T-helper 1 cell treated with Interleukin-12 subunit alpha and Interleukin-12 subunit beta and Interleukin-4 antibody, amounts not matched to agents 30 μg/mL and 1 μg/mL, for 36 hours (primary cell): Measurements from ENCODE around the gene CHCHD6.

ENCODE experiments used
- H3K27ac Mint-ChIP-seq: one replicate; pipeline ENCODE4 v1.8.0; 2021; ENCODE audit warnings: mild to moderate bottlenecking, mixed read lengths
- H3K27me3 Mint-ChIP-seq: one replicate; pipeline ENCODE4 v1.8.0; 2021; ENCODE audit warnings: low read depth, mixed read lengths
- H3K36me3 Mint-ChIP-seq: one replicate; pipeline ENCODE4 v1.8.0; 2021; ENCODE audit warnings: low read depth, mixed read lengths
- H3K4me1 Mint-ChIP-seq: one replicate; pipeline ENCODE4 v1.8.0; 2021; ENCODE audit warnings: low read depth, mixed read lengths
- H3K4me3 Mint-ChIP-seq: one replicate; pipeline ENCODE4 v1.8.0; 2021; ENCODE audit warnings: mild to moderate bottlenecking, moderate library complexity, mixed read lengths
- H3K9me3 Mint-ChIP-seq: one replicate; pipeline ENCODE4 v1.8.0; 2021; ENCODE audit warnings: mixed read lengths

Gene CHCHD6

DNA sequence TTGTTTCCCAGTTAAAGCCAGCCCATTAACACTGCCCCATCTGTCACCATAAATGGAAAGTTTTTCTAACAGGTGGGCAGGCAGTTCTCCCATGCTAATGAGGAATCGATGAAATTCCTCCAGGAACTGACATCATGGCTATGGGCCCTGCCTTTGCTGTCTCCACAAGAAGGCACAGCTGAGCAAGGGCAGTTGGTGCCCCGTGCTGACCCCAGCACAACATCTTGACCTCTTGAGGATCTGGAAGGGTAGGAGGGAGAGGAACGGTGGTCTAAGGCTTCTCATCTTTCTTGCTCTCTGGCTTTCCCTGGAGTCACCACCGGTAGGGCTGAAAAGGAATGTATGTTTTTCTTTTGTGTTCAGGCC lies 46.7 kb downstream of the CHCHD6 start:
- no peaks in the 10 kb centered on the region for H3K4me1 Mint-ChIP-seq
- no peaks in the 10 kb centered on the region for H3K27me3 Mint-ChIP-seq
- H3K9me3 Mint-ChIP-seq: no peaks in the 10 kb centered on the region
- no peak overlapping the region for H3K4me3 Mint-ChIP-seq
- H3K36me3 Mint-ChIP-seq: no peaks in the 10 kb centered on the region
- H3K27ac Mint-ChIP-seq: no peak overlapping the region

DNA sequence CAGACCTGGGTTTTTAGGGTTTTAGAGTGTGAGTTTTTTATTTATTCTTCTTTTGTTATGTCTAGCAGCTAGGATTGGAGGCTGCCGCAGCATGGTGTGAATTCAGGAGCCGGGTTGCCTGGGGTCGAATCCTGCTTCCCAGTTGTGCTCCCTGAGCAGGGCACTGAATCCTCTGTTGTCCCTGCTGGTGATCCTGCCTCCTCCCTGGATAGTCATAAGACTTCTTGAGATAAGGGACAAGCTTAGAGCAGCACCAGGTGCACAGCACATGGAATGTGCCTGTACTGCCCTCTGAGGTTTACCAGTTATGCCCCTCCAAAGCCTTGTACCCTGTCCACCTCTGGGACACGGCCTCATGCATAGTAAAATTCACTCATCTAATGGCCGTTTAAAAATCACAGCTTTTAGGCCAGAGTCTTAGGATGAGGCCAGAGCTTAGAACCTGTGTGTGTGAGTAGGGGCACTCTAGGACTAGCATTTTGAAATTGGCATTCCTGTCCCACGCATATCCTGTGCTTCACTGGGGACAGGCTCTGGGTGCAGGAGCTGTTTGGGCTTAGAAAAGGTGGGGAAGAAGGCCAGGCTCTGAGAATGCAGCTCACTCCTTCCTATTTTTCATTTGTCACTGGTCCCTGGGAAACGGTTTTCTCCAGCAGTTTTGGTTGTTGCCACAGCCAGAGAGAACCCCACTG lies 47.7 kb downstream of the CHCHD6 start:
- Mint-ChIP-seq H3K9me3 (no peaks in the 10 kb centered on the region), H3K36me3 (no peaks in the 10 kb centered on the region), H3K27ac (no peak overlapping the region), H3K27me3 (no peaks in the 10 kb centered on the region), H3K4me1 (no peaks in the 10 kb centered on the region), H3K4me3 (no peak overlapping the region)

DNA sequence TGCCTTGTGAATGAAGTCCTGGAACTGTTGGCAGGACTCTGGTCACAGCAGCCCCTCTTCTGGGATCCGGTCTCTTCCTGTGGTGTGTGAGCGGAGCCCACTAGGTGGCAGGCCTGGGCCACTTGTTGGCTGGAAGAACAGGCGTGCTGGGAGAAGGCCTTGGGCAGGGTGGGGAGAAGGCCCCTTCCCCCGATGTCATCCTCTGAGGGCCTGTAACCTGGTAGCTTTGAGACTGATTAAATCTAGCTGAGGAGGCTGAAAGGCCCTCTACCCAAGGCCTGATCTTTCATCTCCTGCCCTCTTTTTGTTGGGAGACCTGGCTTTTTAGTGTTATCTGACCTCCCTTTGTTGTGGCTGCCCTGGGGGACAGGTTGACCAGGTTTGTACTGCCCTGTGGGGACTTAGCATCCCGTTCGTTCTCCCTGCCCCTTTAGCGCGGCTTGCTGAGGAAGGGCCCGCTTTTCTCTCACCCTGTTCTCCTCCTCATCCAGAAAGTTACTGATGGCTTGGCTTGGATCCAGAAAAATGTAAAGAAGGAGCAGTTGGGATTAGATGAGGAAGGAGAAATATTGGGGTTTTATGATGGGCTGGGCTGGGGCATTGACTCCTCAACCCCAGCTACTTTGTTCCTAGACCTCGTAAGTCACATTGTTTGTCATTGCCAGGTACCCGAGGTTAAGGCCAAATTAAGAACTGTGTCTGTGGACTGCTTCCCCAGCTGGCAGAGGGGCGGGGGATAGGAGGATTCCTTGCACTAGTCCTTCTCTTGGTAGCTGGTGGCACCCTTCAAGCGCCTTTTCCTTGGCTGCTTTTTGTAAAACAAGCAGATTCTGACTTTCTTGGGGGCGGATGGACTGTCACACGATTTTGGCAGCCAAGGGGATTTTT lies 48.5 kb downstream of the CHCHD6 start:
- Mint-ChIP-seq H3K4me3 (no peak overlapping the region), H3K9me3 (no peaks in the 10 kb centered on the region), H3K36me3 (no peaks in the 10 kb centered on the region), H3K27me3 (no peaks in the 10 kb centered on the region), H3K27ac (no peak overlapping the region), H3K4me1 (no peaks in the 10 kb centered on the region)

DNA sequence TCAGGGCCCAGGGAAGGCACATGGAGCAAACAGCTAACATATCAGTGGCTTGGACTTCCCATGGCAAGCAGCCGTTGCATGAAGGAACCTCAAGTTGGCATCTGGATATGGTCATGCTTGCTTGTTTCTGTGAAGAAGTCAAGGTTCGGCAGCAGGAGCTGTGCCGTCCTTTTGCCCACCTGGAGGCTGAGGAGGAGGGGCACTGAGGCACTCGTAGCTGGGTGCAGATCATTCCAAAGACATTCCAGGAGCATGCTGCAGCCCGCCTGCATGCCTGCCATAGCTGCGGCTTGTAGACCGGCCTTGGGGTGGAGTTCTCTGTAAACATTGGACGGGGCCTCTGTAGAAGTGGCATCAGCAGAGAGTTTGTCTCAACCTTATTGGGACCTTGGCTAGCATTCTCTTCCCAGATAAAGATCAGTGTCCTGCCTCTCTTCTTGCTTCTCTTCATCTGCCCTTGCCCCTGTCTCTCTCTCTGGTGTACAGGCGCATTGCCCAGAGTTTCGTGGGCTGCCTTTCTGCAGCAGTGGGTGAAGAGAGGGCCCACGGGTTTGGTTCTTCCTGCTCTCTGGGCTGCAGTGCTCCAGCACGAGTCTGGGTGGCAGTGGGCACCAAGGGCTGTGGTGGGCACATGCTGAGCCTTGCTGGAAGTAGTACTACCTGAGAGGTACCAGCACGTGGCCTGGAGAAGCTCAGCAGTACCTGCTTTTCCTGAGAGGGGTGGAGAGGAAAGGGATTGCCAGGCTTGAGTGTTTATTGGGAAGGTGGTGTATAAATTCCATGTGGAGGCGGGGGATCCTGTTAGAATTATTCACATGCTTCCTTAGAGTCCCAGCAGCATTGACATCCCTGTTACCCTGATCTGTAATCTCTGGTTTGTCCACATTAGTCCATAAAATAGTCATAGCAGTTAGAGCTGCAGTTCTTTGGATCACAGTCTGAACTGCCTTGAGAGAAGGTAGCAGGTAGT lies 49.4 kb downstream of the CHCHD6 start:
- Mint-ChIP-seq H3K4me3 (no peak overlapping the region), H3K27ac (no peak overlapping the region), H3K4me1 (no peaks in the 10 kb centered on the region), H3K36me3 (no peaks in the 10 kb centered on the region), H3K27me3 (no peaks in the 10 kb centered on the region), H3K9me3 (no peaks in the 10 kb centered on the region)

DNA sequence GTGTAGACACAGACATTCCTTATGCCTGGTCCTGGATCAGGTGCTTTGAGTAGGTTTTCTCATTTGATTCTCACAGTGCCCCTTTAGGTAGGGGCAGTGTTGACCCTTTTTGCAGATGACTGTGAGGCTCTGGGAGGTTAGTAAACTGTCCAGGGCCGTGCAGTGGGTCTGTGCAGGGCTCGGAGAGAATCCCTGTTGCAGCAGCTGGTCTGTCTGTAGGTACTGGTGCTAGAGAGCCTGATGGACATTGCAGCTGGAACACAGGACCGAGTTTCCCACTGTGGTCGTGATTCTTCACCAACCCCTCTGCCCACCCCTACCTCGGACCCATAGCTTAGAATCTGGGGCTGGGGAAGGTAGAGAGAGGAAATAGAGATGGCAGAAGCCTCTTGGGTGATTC lies 51.8 kb downstream of the CHCHD6 start:
- no peak overlapping the region for H3K4me3 Mint-ChIP-seq
- no peak overlapping the region for H3K27ac Mint-ChIP-seq
- no peaks in the 10 kb centered on the region for H3K27me3 Mint-ChIP-seq
- H3K9me3 Mint-ChIP-seq: no peaks in the 10 kb centered on the region
- H3K36me3 Mint-ChIP-seq: no peaks in the 10 kb centered on the region
- H3K4me1 Mint-ChIP-seq: no peaks in the 10 kb centered on the region

DNA sequence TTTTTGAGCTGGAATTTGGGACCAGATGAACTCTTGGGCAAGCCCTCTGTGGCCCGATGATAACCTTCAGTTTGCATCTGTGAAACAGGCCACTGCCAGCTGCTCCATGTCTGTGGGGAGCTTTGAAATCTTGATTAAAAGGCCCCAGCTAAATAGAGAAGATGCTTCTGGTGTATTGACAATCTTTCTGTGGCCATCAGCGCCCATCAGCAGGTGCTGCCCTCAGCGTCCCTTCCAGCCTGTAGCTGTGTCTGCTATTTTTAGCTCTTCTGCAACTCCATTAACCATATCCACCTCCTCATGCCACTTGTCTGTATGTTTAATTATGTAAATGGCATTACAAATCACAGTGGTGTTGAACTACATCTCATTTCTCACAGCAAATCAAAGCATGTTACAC lies 54.0 kb downstream of the CHCHD6 start:
- H3K27ac Mint-ChIP-seq: no peak overlapping the region
- H3K36me3 Mint-ChIP-seq: no peaks in the 10 kb centered on the region
- H3K4me3 Mint-ChIP-seq: no peak overlapping the region
- H3K27me3 Mint-ChIP-seq: no peaks in the 10 kb centered on the region
- H3K9me3 Mint-ChIP-seq: no peaks in the 10 kb centered on the region
- no peaks in the 10 kb centered on the region for H3K4me1 Mint-ChIP-seq

DNA sequence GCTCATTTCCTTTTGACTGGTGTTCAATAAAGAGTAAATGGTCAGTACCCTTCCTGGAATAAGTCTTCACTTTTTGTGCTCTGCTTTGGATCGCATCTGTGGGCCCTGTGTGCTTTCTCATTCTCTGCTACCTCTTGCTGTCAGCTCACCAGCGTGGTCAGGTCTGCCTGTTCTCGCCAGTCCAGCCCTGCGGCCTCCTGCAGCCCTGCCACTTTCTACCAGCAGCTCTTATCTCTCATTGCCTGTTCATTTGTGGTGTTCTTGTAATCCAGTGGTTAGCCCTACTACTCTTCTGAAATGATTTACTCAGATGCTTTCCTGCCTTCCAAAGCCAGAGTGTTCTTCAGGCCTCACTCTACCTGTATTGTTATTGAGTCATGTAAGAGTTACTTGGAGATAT lies 54.8 kb downstream of the CHCHD6 start:
- no peaks in the 10 kb centered on the region for H3K9me3 Mint-ChIP-seq
- no peak overlapping the region for H3K4me3 Mint-ChIP-seq
- no peaks in the 10 kb centered on the region for H3K36me3 Mint-ChIP-seq
- H3K27ac Mint-ChIP-seq: no peak overlapping the region
- no peaks in the 10 kb centered on the region for H3K27me3 Mint-ChIP-seq
- no peaks in the 10 kb centered on the region for H3K4me1 Mint-ChIP-seq

DNA sequence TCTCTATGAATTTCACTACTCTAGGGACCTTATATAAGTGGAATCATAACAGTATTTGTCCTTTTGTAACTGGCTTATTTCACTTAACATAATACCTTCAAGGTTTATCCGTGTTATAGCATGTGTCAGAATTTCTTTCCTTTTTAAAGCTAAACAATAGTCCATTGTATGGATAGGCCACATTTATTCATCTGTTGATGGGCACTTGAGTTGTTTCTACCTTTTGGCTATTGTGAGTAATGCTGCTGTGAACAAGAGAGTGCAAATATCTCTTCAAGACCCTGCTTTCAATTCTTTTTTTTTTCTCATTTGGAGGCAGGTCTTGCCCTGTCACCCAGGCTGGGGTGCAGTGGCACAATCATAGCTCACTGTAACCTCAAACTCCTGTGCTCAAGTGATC lies 56.5 kb downstream of the CHCHD6 start:
- Mint-ChIP-seq H3K4me3 (no peak overlapping the region), H3K9me3 (no peaks in the 10 kb centered on the region), H3K4me1 (no peaks in the 10 kb centered on the region), H3K36me3 (no peaks in the 10 kb centered on the region), H3K27ac (no peak overlapping the region), H3K27me3 (no peaks in the 10 kb centered on the region)

DNA sequence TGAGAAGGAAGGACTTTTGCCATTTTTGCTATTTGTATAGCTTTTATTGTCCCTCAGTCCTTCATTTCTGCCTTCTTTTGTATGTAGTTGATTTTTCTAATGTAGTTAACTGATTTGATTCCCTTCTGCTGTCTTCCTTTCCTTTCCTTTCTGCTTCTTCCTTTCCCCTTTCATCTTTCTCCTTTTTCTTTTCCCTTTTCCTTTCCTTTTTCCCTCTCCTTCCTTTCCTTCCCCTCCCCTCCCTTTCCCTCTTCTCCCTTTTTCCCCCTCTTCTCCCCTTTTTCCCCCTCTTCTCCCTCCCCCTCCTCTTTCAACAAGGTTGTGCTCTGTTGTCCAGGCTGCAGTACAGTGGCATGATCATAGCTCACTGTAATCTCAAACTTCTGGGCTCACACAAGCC lies 59.0 kb downstream of the CHCHD6 start:
- Mint-ChIP-seq H3K4me1 (no peaks in the 10 kb centered on the region), H3K9me3 (peaks cover 5% of the 10 kb centered on the region), H3K27me3 (no peaks in the 10 kb centered on the region), H3K4me3 (no peak overlapping the region), H3K27ac (no peak overlapping the region), H3K36me3 (no peaks in the 10 kb centered on the region)

DNA sequence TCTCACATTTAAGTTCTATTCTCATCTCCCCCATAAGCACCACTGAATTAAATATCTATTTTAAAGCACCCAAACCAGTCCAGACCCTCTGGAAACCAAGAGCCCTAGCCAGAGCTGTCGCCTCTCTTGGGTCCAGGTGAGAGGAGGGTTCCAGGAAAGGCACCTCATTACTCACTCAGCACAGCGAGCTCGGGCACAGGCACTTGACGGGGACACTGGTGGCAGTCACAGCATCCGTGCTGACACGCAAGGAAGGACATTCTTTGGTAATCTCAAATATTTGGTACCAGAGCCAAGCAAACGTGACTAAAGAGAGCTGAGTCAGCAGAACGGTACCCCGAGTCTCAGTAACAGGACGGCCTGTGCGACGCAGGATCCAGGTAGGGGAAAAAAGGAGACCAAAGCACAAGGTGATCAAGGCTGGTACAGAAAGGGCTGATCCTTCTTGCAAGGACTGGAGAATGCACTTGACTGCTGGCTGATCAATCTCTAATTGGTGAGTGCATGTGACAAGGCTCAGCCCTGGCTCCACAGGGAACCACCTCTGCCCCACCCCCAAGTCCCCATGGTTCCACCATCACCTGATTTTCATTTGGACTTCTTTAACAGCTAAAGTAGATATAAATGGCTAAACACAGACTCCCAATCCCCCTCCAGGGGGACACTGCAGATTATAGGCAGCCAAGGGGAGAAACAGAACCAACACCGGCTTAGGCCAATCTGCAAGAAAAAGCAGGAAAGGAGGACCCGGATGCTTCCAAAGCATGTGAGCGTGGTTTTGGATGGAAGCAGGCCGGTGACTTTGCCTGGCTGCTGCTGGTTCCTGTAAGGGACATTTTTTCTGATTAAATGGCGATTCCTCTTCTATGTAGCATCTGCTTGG lies 61.4 kb downstream of the CHCHD6 start:
- Mint-ChIP-seq H3K4me1 (peaks cover 3% of the 10 kb centered on the region), H3K9me3 (peaks cover 8% of the 10 kb centered on the region), H3K27ac (no peak overlapping the region), H3K36me3 (no peaks in the 10 kb centered on the region), H3K27me3 (no peaks in the 10 kb centered on the region), H3K4me3 (no peak overlapping the region)

DNA sequence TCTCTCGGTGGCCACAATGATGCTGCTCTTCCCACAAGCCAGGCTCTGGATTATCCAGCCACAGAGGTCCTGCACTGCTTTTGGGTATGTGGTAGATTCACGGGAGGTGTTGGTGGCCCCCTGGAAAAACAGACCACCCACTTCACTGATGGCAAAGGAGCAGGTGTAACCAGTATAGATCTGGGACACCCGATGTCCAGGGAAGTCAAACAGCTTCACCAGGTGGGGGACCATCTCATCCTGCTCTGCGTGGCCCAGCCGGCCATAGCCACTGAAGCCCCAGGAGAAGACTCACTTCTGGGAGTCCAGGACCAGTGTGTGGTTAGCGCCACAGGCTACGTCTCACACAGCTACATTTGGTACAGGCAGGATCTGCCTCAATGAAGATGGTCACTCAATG lies 62.6 kb downstream of the CHCHD6 start:
- peaks cover 11% of the 10 kb centered on the region for H3K9me3 Mint-ChIP-seq
- H3K36me3 Mint-ChIP-seq: no peaks in the 10 kb centered on the region
- H3K27me3 Mint-ChIP-seq: no peaks in the 10 kb centered on the region
- peaks cover 3% of the 10 kb centered on the region for H3K4me1 Mint-ChIP-seq
- no peak overlapping the region for H3K27ac Mint-ChIP-seq
- H3K4me3 Mint-ChIP-seq: no peak overlapping the region

DNA sequence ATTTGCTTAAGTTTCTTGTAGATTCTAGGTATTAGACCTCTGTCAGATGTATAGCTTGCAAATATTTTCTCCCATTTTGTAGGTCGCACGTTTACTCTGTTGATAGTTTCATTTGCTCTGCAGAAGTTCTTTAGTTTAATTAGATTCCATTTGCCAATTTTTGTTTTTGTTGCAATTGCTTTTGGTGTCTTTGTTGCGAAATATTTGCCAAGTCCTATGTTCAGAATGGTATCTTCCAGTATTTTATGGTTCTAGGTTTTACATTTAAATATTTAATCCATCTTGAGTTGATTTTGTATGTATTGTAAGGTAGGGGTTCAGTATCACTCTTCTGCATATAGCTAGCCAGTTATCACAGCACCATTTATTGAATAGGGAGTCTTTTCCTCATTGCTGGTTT lies 64.9 kb downstream of the CHCHD6 start:
- Mint-ChIP-seq H3K4me3 (no peak overlapping the region), H3K9me3 (peaks cover 16% of the 10 kb centered on the region), H3K27ac (no peak overlapping the region), H3K27me3 (no peaks in the 10 kb centered on the region), H3K36me3 (no peaks in the 10 kb centered on the region), H3K4me1 (peaks cover 3% of the 10 kb centered on the region)

DNA sequence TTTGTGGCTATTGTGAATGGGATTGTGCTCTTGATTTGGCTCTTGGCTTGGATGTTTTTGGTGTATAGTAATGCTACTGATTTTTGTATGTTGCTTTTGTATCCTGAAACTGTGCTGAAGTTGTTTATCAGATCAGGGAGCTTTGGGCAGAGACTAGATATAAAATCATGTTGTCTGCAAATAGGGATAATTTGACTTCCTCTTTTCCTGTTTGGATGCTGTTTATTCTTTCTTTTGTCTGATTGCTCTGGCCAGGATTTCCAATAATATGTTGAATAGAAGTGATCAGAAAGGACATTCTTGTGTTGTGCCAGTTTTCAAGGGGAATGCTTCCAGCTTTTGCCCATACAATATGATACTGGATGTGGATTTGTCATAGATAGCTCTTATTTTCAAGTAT lies 66.1 kb downstream of the CHCHD6 start:
- Mint-ChIP-seq H3K4me3 (no peak overlapping the region), H3K4me1 (peaks cover 3% of the 10 kb centered on the region), H3K27me3 (no peaks in the 10 kb centered on the region), H3K27ac (no peak overlapping the region), H3K36me3 (no peaks in the 10 kb centered on the region), H3K9me3 (peaks cover 16% of the 10 kb centered on the region)

DNA sequence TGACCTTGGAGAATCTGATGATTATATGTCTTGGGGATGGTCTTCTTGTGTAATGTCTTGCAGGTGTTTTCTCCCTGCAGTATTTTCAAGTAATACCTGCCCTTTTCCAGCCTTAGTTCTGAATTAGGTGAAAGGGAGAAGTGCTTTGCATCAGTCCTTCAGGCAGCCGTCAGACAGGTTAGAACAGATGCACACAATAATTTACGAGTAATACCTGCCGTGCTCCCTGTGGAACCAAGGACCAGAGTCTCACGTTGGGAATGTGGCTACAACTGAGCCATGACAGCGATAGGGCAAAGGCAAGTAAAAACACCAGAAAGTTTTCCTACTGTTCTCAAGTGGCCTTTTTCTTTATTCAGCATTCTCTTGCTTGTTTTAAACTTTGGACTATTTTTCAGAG lies 69.1 kb downstream of the CHCHD6 start:
- H3K27ac Mint-ChIP-seq: no peak overlapping the region
- peaks cover 1% of the 10 kb centered on the region for H3K4me1 Mint-ChIP-seq
- peaks cover 9% of the 10 kb centered on the region for H3K9me3 Mint-ChIP-seq
- H3K36me3 Mint-ChIP-seq: no peaks in the 10 kb centered on the region
- no peaks in the 10 kb centered on the region for H3K27me3 Mint-ChIP-seq
- no peak overlapping the region for H3K4me3 Mint-ChIP-seq
